HG03439 (cell line): Measurements from ENCODE around the gene MICAL2.

ENCODE experiments used
- ATAC-seq: cut with Tn5 transposase; IDR thresholded peaks from one replicate; pipeline ENCODE4 v1.9.1; 2021; ENCODE audit warnings: mild to moderate bottlenecking, moderate library complexity; ENCODE audit not compliant: unreplicated experiment

Gene MICAL2

GRCh38 chr11:12183827-12184620 is 73.6 kb downstream of the MICAL2 start:
- ATAC-seq = no peak

- no peak for ATAC-seq
These were observed 74.3 kb downstream of the MICAL2 start for GRCh38 chr11:12184699-12185098.

DNA sequence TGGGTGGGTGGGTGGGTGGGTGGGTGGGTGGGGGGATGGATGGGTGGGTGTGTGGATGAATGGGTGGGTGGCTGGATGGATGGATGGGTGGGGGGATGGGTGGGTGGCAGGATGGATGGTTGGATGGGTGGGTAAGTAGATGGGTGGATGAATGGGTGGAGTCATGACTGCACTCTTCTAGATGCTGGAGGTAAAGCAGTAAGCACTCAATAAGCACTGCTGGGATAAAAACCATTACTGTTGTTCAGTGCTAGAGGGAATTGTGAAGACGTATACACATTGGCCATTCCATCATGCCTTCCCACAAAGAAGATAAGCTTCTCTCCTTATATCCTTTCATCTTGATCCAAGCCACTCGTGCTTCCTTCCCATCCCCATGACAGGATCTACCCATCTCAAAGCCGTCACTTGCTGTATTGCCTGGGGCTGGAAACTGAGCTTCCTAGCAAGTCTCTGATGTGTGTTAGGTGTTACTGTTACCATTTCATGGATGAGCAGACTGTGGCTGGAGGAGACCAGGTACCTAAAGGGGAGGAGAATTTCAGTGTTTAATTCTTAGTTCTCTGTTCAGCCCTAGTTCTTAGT is 74.8 kb downstream of the MICAL2 start:
- ATAC-seq = no peak

DNA sequence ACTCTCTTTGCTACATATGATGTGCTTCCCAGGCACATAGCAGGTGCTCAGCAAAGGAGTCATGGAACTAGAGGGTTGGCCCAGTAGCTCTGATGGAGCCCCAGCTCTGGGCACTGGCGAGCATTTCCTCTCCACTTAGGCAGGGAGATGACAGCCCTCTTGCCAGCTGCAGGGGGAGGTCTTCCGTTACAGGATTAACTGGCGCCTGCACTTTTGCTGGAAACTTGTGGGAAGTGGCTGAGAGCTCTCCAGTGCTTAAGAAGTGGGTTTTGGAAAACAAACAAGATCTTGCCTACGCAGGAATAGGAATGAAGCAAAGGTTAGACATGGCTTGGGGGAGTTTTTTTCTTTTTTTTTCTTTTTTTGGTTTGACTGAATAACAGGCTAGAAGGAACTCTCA is 75.5 kb downstream of the MICAL2 start:
- ATAC-seq = no peak

DNA sequence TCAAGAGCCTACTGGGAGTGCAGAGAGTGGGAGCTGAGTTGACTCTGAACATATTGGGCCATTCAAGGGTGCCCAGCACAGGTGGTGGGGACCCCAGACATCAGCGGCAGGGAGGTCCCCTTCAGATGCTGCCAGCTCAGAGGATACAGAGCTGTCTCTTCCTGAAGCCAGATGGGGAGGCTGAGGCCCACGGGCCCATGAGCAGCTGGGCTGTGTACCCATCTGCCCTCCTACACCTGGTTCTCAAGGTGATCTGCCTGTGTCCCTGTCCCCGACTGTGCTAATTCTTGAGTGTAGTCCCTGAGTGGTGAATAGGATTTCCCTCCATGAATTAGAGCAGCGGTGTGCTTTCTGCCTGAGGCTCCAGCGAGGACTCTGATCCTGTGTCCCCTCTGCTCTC is 76.3 kb downstream of the MICAL2 start:
- no peak for ATAC-seq

GRCh38 chr11:12187399-12187798 is 77.0 kb downstream of the MICAL2 start:
- no peak for ATAC-seq

DNA sequence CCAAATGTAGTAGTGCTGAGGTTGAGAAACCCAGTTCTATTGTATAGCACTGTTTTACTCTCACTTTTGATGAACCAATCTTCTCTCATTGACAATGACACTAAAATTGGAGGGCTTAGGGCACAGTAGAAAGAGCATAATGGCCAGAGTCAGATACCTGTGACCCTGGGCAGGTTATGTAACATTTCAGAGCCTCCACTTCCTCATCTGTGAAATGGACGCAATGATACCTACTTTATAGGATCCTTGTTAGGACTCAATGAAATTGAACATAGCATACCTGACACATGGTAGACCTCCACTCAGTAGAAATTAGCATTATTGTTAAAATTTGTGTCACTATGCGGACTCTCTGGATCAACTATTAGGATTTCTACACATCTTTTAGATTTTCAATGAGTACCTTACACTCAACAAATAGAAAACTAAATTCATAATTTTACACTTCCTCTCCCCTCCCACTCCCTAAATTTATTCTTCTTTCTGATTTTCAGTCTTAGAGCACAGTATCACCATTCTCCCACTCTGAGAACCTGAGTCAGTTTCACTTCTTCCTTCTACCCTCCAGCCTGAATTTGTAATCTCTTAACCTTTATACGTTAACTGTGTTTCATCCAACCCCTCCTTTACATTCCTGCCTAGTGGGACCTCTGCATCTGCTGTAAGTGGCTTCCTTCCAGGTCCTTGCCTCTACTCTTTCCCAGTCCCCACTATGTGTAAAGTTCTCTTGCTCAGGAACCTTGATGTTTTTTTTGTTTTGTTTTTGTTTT is 78.3 kb downstream of the MICAL2 start:
- peak; percentile 81 for ATAC-seq

DNA sequence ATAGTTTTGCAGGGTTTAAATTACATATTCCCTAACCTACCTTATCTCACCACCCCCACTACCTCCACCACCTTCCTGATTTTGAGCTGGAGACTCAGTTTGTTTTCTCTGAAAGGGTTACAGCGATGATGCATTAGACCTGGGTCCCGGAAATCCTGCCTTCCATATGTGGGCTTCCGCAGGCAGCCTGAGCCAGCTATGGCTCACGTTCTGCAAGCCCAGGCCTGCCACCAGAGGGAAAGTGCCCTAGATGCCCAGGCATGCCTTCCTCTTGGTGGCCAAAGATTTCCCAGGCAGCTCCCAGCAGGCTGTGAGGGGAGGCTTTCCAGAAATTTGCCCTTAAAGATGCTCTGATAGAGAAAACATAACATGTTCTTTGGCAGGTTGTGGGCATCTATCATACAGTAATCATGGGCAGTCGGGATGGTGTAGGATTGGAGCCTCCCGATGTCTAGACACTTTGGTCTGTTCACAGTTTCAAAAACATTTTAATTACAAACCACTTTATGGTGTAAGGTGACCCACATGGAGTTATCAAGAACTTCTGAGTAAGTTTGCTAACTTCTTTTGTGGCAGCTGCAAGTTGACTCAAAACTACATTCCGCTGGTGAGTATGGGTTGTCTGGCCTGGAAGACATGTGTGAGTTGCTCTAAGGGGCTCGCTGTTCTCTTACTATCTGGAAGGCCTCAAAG is 79.3 kb downstream of the MICAL2 start:
- ATAC-seq = no peak

- ATAC-seq = no peak
These were observed 80.1 kb downstream of the MICAL2 start for GRCh38 chr11:12190511-12190910.

DNA sequence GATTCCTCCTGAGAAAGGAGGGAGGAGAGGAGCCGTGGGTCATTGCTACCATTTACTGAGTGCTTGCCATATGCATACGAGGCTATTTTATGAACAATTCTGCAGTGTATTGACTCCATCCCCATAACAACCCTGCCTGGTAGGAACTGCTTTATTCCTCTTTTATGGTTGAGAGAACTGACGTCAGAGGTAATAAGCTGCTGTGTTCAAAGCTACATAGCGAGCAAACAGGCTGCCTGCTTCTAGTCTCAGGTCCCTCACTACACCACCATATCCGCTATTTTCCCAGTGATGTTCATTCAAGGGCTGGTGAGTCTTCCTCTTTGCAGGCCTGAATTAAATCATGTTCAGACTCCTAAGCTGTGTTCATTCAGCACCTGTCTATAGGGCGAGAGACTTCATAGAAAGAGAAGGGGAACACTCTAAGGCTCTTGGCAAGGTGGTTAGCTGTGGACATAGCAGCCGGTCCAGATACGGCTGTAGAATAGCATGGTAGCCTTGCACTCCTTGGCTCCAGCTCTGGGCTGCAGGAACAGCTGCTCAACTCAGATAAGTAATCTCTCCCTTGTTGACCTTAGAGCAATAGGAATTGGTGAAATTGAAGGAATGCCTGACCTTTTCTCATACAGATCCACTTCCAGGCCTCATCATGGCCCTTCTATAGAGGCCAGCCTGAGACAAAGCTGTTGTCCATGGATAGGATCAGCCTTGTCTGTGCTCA is 82.6 kb downstream of the MICAL2 start:
- no peak for ATAC-seq

DNA sequence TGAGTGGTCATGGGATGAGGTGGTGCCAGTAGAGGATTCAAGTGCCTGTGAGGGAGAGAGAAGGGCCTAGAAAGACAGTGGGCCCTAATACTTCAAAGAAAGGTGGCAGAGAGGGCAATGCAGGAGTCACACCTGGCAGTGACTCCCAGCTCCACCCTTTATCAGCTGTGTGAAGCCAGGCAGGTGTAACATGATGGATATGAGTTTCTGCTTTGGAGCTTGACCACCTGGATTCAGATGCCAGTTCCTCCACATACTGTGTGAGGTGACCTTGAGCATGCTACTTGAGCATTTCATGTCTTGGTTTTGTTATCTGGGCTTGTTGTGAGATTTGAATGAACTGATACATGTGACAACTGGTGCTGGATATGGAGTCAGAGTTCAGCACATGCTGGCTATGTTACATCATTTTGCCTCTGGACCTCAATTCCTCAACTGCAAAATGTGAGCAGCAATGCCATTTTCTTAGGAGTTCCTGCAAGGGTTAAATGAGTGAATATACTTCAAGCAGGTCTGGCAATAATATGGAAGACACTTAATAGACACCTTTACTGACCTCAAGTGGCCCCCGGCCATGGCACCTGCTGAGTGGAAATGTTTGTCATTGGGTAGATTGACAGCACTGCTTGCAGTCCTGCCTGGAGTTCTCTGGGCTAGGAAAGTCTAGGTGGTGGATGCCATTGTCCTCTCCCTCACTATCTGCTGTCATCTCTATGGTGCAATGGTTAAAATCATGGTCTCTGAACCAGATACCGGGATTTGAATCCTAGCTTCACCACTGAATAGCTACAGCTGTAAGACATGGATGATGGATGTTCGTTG is 83.3 kb downstream of the MICAL2 start:
- no peak for ATAC-seq

- no peak for ATAC-seq
These were observed 85.4 kb downstream of the MICAL2 start for GRCh38 chr11:12195768-12196167.

DNA sequence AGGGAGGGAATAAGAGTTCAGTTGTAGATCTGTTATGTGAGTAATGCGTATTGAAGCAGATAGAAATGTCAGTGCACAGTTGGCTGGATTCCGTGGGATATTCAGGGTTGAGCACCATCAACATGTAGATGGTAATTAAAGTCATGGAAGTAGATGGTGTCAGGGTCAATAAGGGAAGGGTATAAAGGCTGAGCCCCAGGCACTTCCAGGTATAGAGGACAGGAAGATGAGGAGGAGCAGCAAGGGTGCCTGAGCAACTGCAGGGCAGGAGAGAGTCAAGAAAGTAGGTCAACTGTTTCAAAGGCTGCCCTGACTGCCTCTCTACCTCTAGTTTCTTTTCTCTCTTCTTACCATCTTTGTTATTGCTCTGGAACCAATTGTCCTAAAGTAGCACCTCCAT is 85.9 kb downstream of the MICAL2 start:
- no peak for ATAC-seq

- no peak for ATAC-seq
These were observed 86.5 kb downstream of the MICAL2 start for GRCh38 chr11:12196872-12197271.

- ATAC-seq = no peak
These were observed 88.1 kb downstream of the MICAL2 start for GRCh38 chr11:12198251-12199222.

GRCh38 chr11:12199231-12199948 is 89.0 kb downstream of the MICAL2 start:
- ATAC-seq = no peak

- ATAC-seq = no peak
These were observed 90.0 kb downstream of the MICAL2 start for GRCh38 chr11:12200279-12200990.
